Effector CD8-positive, alpha-beta T cell (primary cell): ENCODE data around the gene PSTPIP1.
A peak's percentile ranks its signal among the peaks of the same experiment; 100 is the strongest.

Experiments used
- DNase-seq: peaks from one replicate; lab custom pipeline; 2025; lab: John Stamatoyannopoulos, UW

The PSTPIP1 gene

DNA sequence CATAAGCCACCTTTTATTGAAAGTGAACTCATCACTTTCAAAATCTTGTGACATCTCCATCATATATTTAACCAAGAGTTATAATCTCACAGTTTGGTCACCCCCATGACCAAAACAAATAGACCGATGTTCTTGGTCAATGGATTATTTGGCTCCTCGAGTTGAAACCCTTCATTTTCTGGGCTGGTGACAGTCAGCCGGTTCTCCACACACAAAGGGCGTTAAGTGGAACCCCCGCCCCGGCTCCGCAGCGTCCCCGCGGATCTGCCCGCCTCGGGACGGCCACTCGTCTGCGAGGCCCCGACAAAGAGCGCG, 75.2 kb downstream of the PSTPIP1 start:
- DNase-seq: no peak

DNA sequence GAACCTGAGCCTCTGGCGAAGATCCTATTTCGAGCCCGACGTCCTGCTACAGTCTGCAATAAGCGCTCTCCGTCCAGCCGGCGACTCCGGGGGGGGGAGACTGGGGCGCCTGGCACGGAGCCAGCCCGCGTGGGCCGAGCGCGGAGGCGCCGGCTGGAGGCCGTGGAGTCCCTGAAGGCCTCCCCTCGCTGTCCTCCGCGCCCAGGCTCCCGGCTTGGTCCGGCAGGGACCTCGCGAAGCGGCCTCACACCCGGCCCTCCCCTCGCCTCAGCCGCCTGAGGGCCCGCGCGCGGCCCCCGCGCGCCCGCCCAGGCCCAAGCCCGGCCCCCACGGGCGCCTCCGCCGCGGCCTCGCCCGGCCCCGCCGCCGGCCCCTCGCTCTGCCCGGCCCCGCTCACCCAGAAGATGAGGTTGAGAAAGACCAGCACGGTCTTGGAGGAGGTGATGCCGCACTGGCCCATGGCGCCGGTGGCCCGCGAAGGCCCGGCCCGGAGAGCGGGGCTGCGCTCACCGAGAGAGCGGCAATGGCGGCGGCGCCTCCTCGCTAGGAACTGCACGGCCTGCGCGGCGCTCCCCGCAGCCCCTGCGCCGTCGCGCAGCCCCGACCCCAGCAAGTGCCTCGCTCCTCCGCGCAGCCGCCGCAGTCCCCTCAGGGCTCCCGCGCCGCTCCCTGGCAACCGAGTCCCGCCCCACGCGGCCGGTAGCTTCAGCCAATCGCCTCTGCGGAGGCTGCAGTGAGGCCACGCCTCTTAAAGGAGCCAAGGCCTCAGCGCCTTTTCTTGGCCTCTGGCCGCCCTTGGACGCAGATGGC, 75.8 kb downstream of the PSTPIP1 start, which contains the start of gene TSPAN3:
Gene TSPAN3, minus strand, starts transcription at position 615 of the 810 bp plus-strand sequence. Its CDS starts 155 bp downstream, at position 460.
- peak; percentile 88 for DNase-seq

- no peak for DNase-seq
Measured at GRCh38 chr15:77071305-77072223, 76.6 kb downstream of the PSTPIP1 start.

GRCh38 chr15:77074350-77074749, 79.4 kb downstream of the PSTPIP1 start:
- DNase-seq: no peak

- no peak for DNase-seq
Measured at GRCh38 chr15:77075528-77075927, 80.6 kb downstream of the PSTPIP1 start.

GRCh38 chr15:77076323-77076915, 81.5 kb downstream of the PSTPIP1 start:
- no peak for DNase-seq

DNA sequence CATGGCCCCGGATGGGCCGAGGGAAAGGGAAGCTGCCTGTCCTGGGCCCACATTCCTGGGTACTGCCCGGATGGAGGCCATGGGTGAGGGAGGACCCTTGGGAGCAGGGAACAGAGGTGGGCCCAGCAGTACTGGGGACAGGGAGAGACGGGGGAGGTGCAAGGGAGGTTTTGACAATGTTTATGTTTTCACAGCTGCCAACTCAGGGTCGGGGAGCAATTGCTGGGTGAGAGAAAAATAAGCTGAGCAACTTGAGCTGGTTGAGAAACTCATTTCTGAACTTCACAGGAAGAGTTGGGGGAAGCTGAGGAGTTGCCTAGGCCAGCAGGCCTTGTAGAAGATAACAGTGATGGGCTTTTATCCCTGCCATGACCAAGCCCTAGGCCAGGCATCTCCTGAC, 87.0 kb downstream of the PSTPIP1 start:
- DNase-seq: no peak

DNA sequence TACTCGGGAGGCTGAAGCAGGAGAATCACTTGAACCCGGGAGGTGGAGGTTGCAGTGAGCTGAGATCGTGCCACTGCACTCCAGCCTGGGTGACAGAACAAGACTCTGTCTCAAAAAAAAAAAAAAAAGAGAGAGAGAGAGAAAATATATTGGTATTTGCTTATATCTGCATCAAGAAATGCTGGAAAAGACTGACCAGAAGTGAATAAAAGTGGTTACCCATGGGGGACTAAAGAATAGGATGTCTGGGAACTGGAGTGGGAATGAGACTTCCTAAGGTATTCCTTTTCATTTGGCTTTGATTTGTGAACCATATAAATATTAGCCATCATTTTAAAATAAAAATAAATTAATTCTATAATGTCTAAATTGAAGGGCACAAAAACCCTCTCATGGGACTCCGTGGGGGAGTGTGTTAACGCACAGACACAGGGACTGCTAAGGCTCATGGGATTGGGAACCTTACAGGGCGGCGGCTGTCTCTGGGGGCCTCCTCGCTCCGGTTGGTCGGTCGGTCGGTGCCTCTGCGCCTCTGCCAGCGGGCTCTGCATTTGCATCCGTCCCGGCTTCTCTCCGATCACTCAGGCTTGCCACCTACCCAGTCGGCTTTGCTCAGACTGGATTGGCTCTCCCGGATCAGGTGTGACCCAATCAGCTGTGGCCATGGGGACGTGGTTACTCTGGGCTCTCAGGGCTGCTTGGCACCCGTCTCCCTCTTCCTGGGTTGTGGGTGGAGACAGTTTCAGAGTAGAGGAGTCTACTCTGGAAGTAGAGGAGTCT, 88.6 kb downstream of the PSTPIP1 start:
- DNase-seq: peak; percentile 25

GRCh38 chr15:77084436-77084835, 89.5 kb downstream of the PSTPIP1 start:
- no peak for DNase-seq

GRCh38 chr15:77085297-77085696, 90.4 kb downstream of the PSTPIP1 start:
- no peak for DNase-seq
